HG02610 (cell line): ENCODE results near the gene PRUNE2.

ENCODE experiments used
- ATAC-seq: cut with Tn5 transposase; IDR thresholded peaks from one replicate; pipeline ENCODE4 v1.9.1; 2021; ENCODE audit warnings: mild to moderate bottlenecking, moderate library complexity; ENCODE audit not compliant: unreplicated experiment

Gene PRUNE2

DNA sequence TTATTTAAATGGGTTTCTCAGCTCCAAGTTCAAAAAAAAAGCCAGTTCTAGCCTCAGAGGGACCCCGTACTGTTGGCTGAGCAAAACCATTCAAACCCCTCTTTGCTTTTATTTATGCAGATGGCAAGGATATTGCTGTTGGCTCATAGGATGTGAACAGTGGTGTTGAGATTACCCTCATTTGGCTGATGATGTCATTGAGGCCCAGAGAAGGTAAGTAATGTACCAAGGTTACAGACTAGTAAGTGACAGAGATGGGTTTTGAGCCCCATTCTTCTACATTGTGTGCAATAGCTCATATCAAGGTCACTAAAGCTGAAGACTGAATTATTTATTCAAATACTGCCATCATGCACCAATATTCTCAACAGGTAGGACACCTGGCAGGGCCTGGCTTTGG lies 263.8 kb downstream of the PRUNE2 start:
- no peak for ATAC-seq

GRCh38 chr9:76638001-76638400 lies 267.9 kb downstream of the PRUNE2 start:
- no peak for ATAC-seq

DNA sequence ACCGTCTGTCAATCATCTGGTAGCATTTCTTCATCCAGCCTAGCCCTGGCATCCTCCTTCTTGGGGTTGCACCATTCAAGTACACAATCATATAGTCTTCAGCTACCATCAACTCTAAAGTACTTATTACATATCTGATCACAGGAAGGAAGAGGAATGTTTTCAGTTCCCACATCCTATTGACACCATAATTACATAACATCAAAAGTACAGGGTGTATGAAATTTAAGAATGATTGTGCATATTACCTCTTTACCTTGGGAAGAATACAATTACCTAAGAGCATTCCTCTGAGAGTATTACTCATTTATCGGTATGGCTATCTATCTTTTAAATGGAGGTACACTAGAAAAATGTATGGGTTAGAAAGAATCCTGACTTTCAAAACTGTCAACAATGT lies 268.5 kb downstream of the PRUNE2 start:
- ATAC-seq: no peak

DNA sequence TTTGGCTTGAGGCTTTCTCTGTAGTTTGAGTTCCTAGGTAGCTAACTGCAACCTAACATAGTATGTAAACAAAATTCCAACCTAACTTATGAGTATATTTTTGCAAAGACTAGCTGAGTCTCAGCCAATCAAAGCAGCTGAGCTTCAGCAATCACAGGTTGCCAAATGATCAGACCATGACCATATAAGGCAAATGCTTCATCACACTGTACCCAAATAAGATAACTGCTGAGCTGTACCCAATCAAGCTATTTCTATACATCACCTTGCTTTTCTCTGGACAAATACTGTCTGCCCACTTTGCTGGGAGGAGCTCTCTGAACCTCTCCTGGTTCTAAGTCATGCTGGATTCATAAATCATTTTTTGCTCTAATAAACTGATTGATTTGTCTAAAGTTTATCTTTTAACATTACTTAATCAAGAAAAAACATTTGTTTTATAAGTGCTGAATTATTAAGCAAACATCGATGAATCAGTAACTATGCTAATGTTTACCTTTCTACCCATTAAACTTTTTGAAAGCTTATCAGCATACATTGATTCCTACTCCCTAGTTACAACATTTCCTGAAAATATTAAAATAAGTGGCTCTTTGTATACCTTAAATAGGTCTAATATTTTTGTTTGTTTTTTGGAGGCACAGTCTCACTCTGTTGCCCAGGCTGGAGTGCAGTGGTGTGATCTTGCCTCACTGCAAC lies 271.4 kb downstream of the PRUNE2 start:
- ATAC-seq: peak; percentile 72

- ATAC-seq: no peak
Measured at GRCh38 chr9:76630916-76631315, 275.0 kb downstream of the PRUNE2 start.

DNA sequence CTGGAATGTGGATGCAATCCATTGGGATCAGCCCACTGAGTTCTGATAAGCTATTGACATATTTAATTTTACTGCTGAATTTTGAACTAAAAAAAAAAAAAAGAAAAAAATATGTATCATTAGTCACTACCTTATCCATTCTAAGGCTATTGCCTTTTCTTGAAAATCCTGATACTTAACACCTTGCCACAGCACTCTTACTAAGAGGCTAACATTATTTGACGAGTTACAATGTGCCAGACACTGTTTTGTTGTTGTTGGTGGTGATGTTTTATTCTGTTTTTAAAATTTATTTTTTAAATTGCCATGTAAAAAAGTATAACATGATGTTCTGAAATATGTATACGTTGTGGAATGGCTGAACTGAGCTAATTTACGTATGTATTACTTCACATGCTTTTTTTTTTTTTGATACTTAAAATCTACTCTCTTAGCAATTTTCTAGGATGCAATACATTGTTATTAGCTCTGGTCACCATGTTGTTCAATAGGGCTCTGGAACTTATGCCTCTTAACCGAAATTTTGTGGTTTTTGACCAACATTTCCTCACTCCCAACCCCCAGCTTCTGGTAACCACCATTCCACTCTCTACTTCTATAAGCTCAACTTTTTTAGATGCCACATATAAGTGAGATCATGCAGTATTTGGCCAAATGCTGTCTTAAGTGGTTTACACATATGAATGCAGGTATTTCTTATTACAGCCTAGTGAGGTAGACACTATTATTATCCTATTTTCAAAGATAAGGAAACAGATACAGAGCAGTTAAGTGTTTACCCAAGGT lies 276.5 kb downstream of the PRUNE2 start:
- peak; percentile 32 for ATAC-seq

- ATAC-seq: no peak
Measured at GRCh38 chr9:76628155-76628554, 277.8 kb downstream of the PRUNE2 start.

DNA sequence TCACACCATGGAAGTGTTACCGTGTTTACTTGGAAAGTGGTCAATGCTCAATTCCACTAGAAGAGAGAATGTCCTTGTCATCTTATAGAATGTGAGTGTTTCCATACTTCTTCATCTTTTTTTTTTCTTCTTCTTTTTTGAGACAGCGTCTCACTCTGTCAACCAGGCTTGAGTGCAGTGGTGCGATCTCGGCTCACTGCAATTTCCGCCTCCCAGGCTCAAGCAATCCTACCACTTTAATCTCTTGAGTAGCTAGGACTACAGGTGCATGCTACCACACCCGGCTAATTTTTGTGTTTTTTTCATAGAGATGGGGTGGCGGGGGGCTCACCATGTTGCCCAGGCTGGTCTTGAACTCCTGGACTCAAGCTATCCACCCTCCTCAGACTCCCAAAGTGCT lies 278.9 kb downstream of the PRUNE2 start:
- ATAC-seq: no peak

- no peak for ATAC-seq
Measured at GRCh38 chr9:76626141-76626540, 279.8 kb downstream of the PRUNE2 start.

- ATAC-seq: peak; percentile 88
Measured at GRCh38 chr9:76624391-76625048, 281.4 kb downstream of the PRUNE2 start.

DNA sequence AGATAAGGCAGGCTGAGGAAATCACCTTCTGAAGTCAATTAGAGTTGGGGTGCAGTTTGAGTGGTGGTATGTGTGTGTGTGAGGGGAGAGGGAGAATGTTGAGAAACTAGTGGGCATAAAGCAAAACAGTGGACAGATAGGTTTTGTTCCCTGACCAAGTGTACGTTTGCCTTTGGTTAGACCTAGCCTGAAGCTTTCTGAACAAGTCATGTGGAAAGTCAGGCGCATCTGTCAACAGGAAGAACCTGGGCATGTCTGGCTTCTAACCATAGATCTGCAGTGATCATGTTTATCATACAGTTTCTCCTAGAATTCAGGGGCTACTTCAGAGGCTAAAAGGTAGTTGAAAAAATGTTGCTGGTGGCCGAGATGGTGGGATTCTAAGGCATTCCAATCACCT lies 284.9 kb downstream of the PRUNE2 start:
- no peak for ATAC-seq

DNA sequence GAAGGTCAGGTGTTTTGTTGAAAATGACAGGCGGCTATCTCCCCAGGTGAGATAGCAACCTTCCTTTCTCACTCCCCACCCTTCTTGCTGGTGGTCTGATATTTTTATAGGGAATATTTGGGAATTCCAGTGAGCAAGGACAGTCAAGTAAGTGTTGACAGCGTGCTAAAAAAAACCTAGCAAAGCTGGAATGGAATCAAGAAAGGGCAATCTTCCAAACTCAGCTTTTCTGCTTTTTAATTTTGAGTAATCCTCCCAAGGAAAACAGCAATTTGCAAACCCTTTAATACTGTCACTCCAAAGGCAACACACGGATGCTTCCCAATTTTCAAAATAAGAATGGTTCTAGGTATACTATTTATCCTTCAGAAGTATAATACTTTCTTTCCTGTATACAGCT lies 285.3 kb downstream of the PRUNE2 start:
- ATAC-seq: no peak

DNA sequence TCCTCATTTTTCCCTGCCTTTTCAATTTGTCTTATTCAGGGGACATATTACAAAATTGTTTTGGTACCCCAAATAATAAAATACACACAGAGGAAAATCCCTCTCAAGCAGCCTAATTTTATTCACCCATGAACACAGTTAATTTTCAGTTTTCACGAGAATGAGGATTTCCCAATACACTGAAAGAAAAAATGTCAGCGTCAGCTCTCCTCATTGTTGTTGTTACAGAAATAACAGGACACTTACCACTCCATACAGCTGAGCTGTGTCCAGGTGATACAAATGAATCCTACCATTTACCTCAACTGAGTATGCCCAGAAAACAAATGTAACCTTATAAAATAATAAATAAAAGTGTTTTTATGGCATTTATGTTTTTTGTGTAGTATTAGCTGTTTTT lies 286.3 kb downstream of the PRUNE2 start:
- ATAC-seq: no peak

- ATAC-seq: no peak
Measured at GRCh38 chr9:76619197-76619596, 286.7 kb downstream of the PRUNE2 start.

- no peak for ATAC-seq
Measured at GRCh38 chr9:76618762-76619161, 287.2 kb downstream of the PRUNE2 start.

GRCh38 chr9:76617497-76618175 lies 288.3 kb downstream of the PRUNE2 start:
- no peak for ATAC-seq

DNA sequence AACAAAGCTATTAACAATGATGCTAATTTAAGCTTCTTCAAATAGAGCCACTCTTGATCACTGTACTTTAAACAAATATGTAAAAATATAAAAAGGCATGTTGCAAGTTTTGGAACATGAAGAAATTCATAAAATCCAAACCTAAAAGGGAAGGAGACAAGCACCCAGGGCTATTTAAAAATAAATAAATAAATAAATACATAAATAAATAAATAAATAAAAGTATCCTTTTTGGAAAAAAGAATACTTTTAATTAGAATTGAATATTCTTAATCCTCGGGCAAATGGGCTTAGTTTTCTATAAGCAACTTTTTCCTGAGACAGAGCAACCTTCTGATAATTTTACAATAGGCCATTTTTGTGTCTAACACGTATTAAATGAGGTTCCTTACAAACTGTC lies 289.1 kb downstream of the PRUNE2 start:
- no peak for ATAC-seq

DNA sequence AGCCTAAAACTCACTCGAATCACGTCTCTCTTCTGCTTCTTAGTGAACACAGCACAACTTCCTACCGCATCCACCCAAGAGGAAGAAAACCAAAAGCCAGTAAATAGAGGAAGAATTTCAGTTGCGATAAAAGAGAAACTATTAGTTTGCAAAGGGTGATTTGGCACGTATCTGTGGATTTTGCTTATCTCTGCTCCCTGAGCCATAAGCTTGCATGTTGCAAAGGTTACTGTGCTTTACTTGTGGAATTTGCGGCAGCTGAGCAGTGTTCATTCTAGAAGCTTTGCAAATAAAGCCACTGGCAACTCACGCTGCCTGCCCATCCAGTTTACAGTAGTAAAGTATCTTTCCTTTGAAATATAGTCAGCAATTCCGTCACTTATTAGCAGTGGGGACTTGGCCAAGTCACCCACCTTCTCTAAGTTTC lies 290.7 kb downstream of the PRUNE2 start:
- no peak for ATAC-seq

GRCh38 chr9:76613974-76614373 lies 291.9 kb downstream of the PRUNE2 start:
- no peak for ATAC-seq

DNA sequence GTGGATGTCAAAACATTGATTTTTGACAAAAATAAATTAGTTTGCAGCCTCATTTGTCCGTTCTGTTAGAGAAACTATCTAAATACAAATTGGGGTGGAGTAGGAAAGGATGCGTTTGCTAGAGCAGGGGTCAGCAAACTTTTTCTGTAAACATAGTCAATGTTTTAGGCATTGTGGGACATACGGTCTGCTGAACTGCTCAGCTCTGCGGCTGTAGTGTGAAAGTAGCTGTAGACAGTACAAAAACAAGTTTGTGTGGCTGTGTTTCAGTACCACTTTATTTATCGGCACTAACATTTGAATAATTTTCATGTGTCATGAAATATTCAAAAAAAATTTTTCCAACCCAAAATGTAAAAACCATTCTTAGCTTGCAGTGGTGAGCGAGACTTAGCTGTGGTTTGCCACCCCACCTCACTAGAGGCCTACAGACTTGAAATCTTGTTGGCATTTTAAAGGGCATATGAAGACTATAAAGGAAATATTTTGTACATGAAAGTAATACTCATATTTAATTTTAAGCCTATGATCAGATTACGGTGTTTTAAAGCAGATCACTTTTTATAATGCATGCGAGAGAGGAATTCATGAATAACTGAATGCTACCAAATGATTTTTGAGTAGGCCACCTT lies 292.6 kb downstream of the PRUNE2 start:
- ATAC-seq: no peak

GRCh38 chr9:76610011-76610352 lies 295.9 kb downstream of the PRUNE2 start:
- ATAC-seq: no peak
